HG02840 (cell line): Measurements from ENCODE around the gene SIRPA.

Experiments used
- ATAC-seq: cut with Tn5 transposase; IDR thresholded peaks from one replicate; pipeline ENCODE4 v1.9.1; 2021; ENCODE audit warnings: mild to moderate bottlenecking, moderate library complexity, moderate number of reproducible peaks; ENCODE audit not compliant: unreplicated experiment, low FRiP score

Gene SIRPA

GRCh38 chr20:1885940-1886693 is 9.1 kb upstream of the SIRPA start:
- ATAC-seq, result no peak

- no peak for ATAC-seq
These were observed 7.9 kb upstream of the SIRPA start for GRCh38 chr20:1887321-1887720.

- no peak for ATAC-seq
These were observed 7.5 kb upstream of the SIRPA start for GRCh38 chr20:1887756-1888155.

- no peak for ATAC-seq
These were observed 6.3 kb upstream of the SIRPA start for GRCh38 chr20:1888796-1889463.

GRCh38 chr20:1890469-1891262 is 4.5 kb upstream of the SIRPA start:
- ATAC-seq, result no peak

- ATAC-seq, result no peak
These were observed 3.7 kb upstream of the SIRPA start for GRCh38 chr20:1891263-1892118.

GRCh38 chr20:1892119-1892385 is 3.2 kb upstream of the SIRPA start:
- no peak for ATAC-seq

GRCh38 chr20:1893721-1894470 is 1.3 kb upstream of the SIRPA start:
- no peak for ATAC-seq

GRCh38 chr20:1894471-1894950 is 696 bp upstream of the SIRPA start:
- no peak for ATAC-seq

- ATAC-seq, result no peak
These were observed 672 bp downstream of the SIRPA start for GRCh38 chr20:1895674-1896483.

GRCh38 chr20:1896484-1897258 is 1.5 kb downstream of the SIRPA start:
- ATAC-seq, result no peak

- no peak for ATAC-seq
These were observed 2.3 kb downstream of the SIRPA start for GRCh38 chr20:1897541-1897940.

- ATAC-seq, result peak; percentile 44
These were observed 2.8 kb downstream of the SIRPA start for GRCh38 chr20:1897965-1898464.

GRCh38 chr20:1898482-1899240 is 3.5 kb downstream of the SIRPA start:
- ATAC-seq, result no peak

- no peak for ATAC-seq
These were observed 4.0 kb downstream of the SIRPA start for GRCh38 chr20:1899241-1899525.

- ATAC-seq, result no peak
These were observed 5.2 kb downstream of the SIRPA start for GRCh38 chr20:1900321-1900801.

- ATAC-seq, result no peak
These were observed 6.5 kb downstream of the SIRPA start for GRCh38 chr20:1901704-1902103.
